GM10266 (cell line): ENCODE results near the gene GSTA3.
"Not testable (repeated sequence)": the region's sequence is repeated elsewhere in the genome, so short reads cannot be mapped to it uniquely, and the experiment has no call there.

Experiments
- DNase-seq: peaks from one replicate; pipeline ENCODE4 v3.0.0; 2012; ENCODE audit errors: extremely low spot score
- TF ChIP-seq, protein P1 (sequence below): IDR thresholded peaks from 2 replicates; pipeline ENCODE4 v1.5.1; 2012; ENCODE audit warnings: mild to moderate bottlenecking, low read depth; ENCODE audit not compliant: control insufficient read depth, insufficient read depth; ENCODE audit errors: missing control alignments

The GSTA3 gene

DNA sequence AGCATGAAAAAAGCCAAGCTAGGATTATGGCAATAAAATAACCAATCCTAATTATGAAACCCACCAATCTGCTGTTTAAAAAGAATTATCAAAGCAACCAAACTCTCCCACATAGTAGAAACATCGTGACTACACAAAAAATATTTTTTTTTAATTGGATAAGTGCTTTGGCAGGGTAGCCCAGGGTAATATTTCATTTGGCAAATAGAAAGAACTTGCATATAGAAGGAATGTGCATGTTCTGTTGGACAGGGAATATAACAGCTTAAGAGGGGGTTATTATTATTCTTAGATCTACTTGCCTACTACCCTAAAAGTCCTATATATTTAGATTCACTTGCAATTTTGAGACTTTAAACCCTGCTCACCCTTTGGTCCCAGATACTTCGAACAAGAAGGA lies 972 bp downstream of the GSTA3 start:
- TF ChIP-seq, protein P1, sequence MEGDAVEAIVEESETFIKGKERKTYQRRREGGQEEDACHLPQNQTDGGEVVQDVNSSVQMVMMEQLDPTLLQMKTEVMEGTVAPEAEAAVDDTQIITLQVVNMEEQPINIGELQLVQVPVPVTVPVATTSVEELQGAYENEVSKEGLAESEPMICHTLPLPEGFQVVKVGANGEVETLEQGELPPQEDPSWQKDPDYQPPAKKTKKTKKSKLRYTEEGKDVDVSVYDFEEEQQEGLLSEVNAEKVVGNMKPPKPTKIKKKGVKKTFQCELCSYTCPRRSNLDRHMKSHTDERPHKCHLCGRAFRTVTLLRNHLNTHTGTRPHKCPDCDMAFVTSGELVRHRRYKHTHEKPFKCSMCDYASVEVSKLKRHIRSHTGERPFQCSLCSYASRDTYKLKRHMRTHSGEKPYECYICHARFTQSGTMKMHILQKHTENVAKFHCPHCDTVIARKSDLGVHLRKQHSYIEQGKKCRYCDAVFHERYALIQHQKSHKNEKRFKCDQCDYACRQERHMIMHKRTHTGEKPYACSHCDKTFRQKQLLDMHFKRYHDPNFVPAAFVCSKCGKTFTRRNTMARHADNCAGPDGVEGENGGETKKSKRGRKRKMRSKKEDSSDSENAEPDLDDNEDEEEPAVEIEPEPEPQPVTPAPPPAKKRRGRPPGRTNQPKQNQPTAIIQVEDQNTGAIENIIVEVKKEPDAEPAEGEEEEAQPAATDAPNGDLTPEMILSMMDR: no peak

DNA sequence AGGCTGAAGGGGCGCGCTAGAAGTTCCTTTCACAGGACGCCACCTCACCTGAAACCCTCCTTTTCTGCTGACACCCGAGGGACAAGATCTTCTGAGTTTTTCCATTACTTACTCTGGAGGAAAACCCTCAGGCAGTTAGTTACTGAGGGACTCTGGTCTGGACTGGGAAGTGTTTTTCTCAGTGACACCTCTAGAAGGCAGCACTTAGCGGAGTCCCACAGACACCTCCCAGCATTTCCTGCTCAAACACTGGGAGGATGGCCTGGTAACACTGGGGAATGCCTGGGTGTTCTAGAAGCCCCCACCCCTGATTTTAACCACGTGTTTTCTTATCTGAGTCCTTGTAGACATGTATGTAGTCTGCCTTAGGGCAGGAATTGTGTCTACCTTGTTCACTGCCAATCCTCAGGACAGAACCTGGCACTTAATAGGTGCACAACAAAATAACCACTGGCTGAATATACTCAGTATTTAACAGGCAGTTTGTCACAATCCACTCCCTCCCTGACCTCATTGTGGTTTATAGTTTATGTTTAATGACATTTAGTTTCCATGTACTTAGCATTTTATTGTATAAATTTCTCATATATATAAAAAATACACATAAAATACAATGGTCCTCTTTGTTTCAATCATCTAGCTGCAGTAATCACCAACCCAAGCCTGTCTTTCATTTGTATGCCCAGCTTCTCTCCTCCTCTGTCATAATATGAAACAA lies 4.8 kb downstream of the GSTA3 start:
- no peak for DNase-seq

More for the DNA sequence above, 972 bp downstream of the GSTA3 start:
- DNase-seq: no peak

DNA sequence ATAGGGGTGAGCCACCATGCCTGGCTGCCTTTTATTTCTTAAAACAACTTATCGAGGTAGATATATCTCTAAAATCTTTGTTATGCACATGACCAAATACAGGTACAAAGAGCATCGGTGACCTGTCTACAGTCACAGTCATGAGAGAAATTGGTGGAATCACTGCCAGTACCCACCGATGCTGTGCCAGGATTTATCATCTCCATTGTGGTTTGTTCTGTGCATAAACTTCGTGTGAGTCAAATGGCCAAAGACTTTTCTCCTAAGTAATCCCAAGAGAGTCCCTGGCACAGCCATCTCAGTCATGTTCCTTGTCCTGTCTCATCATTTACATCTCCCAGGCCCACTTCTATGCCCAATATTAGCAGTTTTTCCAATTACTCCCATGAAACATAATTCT lies 9.0 kb downstream of the GSTA3 start:
- no peak for DNase-seq
- TF ChIP-seq, protein P1: no peak

More for the DNA sequence above, 4.8 kb downstream of the GSTA3 start:
- TF ChIP-seq, protein P1: no peak

DNA sequence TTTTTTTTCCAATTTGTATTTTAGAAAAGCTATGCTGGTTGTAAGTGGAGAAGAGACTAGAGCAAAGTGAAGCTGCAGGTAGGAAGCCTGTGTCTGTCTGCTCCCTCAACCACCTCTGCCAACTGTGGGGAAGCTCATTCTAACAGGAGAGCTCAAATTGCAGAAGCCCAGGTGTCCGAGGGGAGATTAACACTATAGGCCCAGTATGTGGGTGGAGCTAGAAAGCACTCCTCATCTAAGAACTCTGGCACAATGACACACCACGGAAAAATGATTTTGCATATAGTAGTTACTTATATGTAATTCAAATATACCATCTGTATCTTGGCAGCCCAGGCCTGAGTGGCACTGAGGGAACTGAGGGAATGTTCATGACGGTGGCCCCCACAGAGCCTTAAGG lies 13.7 kb downstream of the GSTA3 start:
- not testable (repeated sequence) for DNase-seq

DNA sequence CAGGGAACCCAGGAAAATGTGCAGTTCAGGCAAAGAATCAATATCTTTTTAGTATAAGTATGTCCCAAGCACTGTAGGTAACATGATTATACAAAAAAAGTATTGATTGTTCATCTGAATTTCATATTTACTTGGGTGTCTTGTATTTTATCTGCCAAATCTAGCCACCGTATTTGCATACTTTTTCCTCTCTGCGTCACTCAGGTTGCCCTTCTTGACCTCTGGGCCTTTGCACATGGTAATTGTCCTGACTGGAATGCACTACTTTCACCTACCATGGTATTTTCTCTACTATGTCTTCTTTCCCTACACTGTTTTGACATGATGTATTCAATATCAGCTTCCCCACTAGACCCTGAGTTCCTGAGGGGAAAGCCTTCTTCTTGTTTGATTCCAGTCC lies 15.2 kb downstream of the GSTA3 start:
- no peak for DNase-seq
- TF ChIP-seq, protein P1: no peak

DNA sequence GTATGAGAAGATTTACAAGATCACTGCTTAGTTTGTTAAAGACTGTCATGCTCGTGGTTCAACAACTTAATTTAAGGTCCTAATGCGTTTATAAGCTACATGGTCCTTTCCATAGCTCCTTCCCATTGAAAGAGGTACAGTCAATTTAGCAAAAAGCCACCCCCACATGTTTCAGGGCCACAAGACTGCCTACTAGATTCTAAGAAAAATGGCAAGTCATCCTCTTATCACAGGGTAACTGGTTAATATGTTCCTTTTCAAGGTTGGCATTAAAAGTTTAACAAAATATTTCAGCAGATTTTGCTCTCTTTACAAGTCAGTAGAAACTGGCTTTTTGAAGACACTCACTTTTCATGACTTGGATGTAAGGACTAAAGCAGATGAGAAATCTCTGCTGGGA lies 15.7 kb downstream of the GSTA3 start:
- no peak for DNase-seq
- TF ChIP-seq, protein P1: no peak

DNA sequence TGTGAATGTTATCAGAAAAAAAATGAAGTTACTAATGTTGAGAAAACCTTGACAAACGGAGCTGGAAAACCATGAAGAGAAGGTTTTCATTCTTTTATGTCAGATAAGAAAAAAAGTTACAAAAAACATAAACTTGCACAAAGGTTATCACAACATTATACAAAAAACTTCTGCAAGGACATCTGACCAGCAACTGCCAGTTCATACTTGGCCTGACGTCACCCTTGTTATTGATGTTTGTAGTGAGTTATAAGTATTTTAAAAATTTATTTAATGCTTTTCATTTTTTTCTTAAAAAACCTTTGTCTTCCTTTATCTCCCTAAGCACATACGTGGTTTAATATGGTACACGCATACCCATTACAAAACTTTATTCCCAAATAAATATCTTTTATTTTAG lies 16.3 kb downstream of the GSTA3 start:
- TF ChIP-seq, protein P1: no peak
- DNase-seq: no peak

DNA sequence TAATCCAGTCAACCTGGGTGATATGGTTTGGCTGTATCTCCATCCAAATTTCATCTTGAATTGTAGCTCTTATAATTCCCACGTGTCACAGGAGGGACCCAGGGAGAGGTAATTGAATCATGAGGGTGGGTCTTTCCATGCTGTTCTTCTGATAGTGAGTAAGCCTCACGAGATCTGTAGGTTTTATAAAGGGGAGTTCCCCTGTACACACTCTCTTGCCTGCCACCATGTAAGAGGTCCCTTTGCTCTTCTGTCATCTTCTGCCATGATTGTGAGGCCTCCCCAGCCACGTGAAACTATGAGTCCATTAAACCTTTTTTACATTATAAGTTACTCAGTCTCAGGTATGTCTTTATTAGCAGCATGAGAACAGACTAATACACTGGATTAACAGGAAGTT lies 19.5 kb downstream of the GSTA3 start:
- DNase-seq: no peak
- TF ChIP-seq, protein P1: no peak
